Kasumi-1 (cell line): ENCODE data around the gene KLF13.

Experiments used
- DNase-seq, 2 experiments: peaks; one replicate each; lab custom pipeline; 2025; lab: John Stamatoyannopoulos, UW

The KLF13 gene

DNA sequence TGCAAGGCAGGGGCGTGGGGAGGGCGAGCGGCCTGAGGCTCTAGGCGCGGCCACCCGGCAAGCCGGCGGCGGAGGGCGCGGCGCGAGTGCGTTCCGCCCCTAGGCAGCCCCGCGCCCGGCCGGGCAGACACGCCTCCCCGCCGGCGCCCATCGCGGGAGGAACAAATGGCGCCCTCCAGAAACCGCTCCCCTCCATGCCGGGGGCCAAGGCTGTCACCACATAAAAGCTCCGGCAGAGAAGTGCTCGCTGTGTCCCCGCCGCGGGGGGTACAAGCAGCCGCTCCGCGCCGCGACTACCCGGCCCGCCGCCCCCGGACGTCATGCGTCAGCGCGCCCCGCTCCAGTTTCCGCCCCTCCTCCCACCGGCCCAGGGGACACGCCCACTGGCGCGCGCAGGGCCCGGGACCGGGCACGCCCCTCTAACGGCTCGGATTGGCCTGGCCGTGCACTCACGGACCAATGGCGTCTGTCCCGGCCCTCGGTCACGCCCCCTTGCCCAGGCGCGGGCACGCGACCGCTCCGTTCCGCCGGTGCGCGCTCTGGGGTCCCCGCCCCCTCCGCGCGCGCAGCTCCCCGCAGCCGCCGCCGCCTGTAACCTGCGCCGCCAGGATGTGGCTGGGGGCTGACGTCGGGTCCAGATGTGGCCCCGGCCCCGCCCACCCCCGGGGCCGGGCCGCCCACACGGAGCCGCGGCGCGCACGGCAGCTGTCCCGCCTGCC, at the start of gene KLF13:
Gene KLF13, plus strand, starts transcription at position 680 of the 719 bp plus-strand sequence. CDS start 378 bp downstream, outside the sequence.
- DNase-seq = peak; percentile 59 to 70

GRCh38 chr15:31277335-31278060, 49.1 kb upstream of the KLF13 start:
- DNase-seq = no peak

- no peak for DNase-seq
Observed at GRCh38 chr15:31278061-31278445, 48.6 kb upstream of the KLF13 start.

DNA sequence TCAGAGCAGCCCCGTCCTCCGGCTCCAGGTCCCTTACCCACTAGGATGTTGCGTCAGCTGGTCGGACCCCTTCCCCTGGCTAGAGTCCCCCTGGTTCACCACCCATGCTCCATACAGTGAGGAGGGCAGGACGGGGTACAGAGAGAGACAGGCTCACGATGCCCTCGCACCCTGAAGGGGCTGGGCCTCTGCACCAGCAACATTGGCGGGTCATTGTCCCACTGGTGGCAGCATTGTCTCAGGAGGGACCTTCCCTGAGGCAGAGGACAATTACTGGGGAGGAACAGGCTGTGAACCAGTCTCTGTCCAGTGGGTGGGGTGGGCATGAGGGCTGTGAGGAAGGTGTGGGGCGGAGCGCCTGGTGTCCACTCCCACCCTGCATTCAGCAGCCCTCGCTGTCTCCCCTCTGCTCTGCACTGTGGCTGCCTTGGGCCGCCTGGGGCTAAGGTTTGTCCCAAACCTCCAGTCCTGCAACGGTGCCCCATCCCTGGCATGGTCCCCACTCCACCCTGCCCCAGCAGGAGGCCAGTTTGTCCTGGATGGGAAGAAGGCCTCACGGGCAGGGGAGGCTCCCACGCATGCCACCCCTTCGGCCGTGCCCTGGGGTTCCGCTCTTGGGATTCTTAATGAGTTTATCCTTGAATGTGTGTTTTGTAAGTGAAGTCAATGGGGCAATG, 48.0 kb upstream of the KLF13 start:
- no peak for DNase-seq

- DNase-seq = no peak
Observed at GRCh38 chr15:31279221-31280045, 47.2 kb upstream of the KLF13 start.

DNA sequence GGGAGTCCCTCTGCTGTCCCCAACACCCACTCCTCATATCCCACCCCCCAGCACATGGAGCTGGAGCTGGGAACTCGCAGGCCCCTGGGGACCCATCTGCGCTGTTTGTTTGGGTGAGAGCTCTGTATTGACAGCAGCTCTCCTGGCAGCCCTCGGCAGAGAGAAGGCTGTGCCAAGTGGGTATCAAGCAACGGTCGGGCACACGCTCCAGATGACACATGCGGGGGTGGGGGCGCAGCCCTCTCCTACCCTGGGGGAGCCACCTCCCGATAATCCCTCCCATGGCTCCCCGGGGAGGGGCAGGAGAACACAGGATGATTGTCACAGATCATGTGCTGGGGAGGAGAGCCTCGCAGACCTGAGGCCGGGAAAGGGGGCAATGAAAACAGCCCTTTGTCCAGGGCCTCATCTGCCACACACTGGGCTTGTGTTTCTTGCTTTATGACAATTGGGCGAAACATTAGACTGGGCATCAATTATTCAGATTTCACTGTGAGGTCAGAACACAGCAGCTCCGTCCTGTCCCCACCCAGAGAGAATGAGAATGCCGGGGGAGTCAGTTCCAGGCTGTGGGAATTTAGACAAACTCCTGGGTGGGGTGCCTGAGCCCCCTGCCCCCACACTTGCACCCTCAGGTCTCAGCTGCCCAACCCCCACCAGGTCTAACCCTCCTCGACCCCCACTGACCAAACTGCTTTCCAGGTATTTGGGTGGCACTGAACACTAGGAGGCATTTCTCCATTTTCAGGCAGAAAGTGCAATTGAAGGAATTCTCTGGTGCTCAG, 46.4 kb upstream of the KLF13 start:
- no peak for DNase-seq

DNA sequence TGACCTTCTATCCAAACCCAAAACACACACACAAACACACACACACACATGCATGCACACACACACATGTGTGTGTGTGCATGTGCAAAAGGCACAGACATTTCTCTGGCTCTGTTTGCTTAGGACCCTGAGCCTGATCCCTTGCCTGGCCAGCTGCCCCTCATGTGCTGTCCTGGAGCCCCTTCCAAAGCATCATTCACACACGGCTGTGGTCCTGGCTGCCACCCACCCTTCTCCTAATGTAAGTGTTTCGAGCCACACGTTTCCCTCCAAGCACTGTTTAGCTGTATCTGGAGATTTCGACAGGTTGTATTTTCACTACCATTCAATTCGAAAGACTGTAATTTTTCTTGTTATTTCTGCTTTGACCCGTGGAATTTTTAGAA, 45.8 kb upstream of the KLF13 start:
- DNase-seq = no peak

DNA sequence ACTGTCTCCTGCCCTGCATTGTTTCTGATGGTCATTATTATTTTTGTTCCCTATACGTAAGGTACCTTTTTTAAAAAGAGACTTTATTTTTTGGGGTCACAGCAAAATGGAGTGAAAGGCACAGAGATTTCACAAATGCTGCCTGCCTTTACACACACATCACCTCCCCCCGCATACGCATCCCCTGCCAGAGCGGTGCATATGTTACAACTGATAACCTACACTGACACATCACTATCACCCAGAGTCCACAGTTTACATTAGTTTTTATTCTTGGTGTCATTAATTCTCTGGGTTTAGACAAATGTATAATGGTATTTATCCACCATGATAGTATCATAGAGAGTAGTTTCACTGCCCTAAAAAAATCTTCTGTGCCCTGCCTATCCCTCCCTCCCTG, 43.6 kb upstream of the KLF13 start:
- no peak for DNase-seq

- DNase-seq = no peak
Observed at GRCh38 chr15:31285772-31286261, 40.8 kb upstream of the KLF13 start.

- DNase-seq = no peak
Observed at GRCh38 chr15:31291048-31291578, 35.5 kb upstream of the KLF13 start.

- no peak for DNase-seq
Observed at GRCh38 chr15:31292391-31293015, 34.1 kb upstream of the KLF13 start.

GRCh38 chr15:31293655-31294054, 33.0 kb upstream of the KLF13 start:
- no peak for DNase-seq

- DNase-seq = no peak
Observed at GRCh38 chr15:31294067-31294466, 32.6 kb upstream of the KLF13 start.

- DNase-seq = no peak
Observed at GRCh38 chr15:31295658-31296057, 31.0 kb upstream of the KLF13 start.

- DNase-seq = no peak
Observed at GRCh38 chr15:31296219-31296645, 30.4 kb upstream of the KLF13 start.

GRCh38 chr15:31296646-31297574, 29.7 kb upstream of the KLF13 start:
- no peak for DNase-seq

- no peak for DNase-seq
Observed at GRCh38 chr15:31297575-31298456, 28.8 kb upstream of the KLF13 start.

- DNase-seq = no peak
Observed at GRCh38 chr15:31298707-31299172, 27.9 kb upstream of the KLF13 start.
